CD4-positive, CD25-positive, alpha-beta regulatory T cell (primary cell): ENCODE measurements around the gene DFFA. TPM values are rescaled to one million over a fixed set of nuclear protein-coding genes. Genes with fewer than 3 reads are reported as not detected.
"Not testable (repeated sequence)": the region's sequence is repeated elsewhere in the genome, so short reads cannot be mapped to it uniquely, and the experiment has no call there.

Experiments used
- ATAC-seq, 2 donors: fragments of 150-1000 bp; cut with Tn5 transposase; one replicate each; pipeline ENCODE4 v1.10.0; 2021; ENCODE audit warnings: low read depth in 2 of 2, moderate number of reproducible peaks in 2 of 2, moderate library complexity in 1 of 2
- DNase-seq, 3 donors: peaks; one replicate each; pipeline versions ENCODE4 v3.0.0 to v3.0.0-alpha.2; 2012 to 2022; ENCODE audit warnings: mixed read lengths in 1 of 3
- H3K27ac ChIP-seq: one replicate; pipeline ENCODE4 v1.7.0; 2013; ENCODE audit warnings: mild to moderate bottlenecking, low read length; ENCODE audit not compliant: insufficient read depth, poor library complexity, severe bottlenecking
- H3K27me3 ChIP-seq: one replicate; pipeline ENCODE4 v1.7.0; 2013; ENCODE audit warnings: low read length; ENCODE audit not compliant: control insufficient read depth, insufficient read depth
- H3K36me3 ChIP-seq: one replicate; pipeline ENCODE4 v1.7.0; 2013; ENCODE audit warnings: mild to moderate bottlenecking, low read length, moderate library complexity; ENCODE audit not compliant: control insufficient read depth, insufficient read depth
- H3K4me1 ChIP-seq: 2 replicates; pipeline ENCODE4 v1.7.0; 2013; ENCODE audit warnings: mild to moderate bottlenecking, low read length; ENCODE audit not compliant: insufficient read depth, control insufficient read depth, poor library complexity, severe bottlenecking
- H3K4me3 ChIP-seq: one replicate; pipeline ENCODE4 v1.7.0; 2013; ENCODE audit warnings: low read depth, mild to moderate bottlenecking, low read length, moderate library complexity
- H3K9me3 ChIP-seq, 2 experiments: 1 replicate in 1 of 2; 2 replicates in 1 of 2; pipeline ENCODE4 v1.7.0; 2013; ENCODE audit warnings: low read length in 2 of 2, mild to moderate bottlenecking in 1 of 2, moderate library complexity in 1 of 2; ENCODE audit not compliant: control insufficient read depth in 2 of 2
- H3K27ac Mint-ChIP-seq, 3 donors: one replicate each; pipeline ENCODE4 v1.8.0; 2020 to 2022; ENCODE audit warnings: mild to moderate bottlenecking in 3 of 3, mixed read lengths in 3 of 3, moderate library complexity in 2 of 3
- H3K27me3 Mint-ChIP-seq: one replicate; pipeline ENCODE4 v1.8.0; 2022; ENCODE audit warnings: mild to moderate bottlenecking, mixed read lengths
- H3K36me3 Mint-ChIP-seq: one replicate; pipeline ENCODE4 v1.8.0; 2020; ENCODE audit warnings: mixed read lengths
- H3K4me1 Mint-ChIP-seq, 4 donors: one replicate each; pipeline ENCODE4 v1.8.0; 2020 to 2022; ENCODE audit warnings: mixed read lengths in 4 of 4, mild to moderate bottlenecking in 1 of 4
- H3K4me3 Mint-ChIP-seq, 4 donors: one replicate each; pipeline ENCODE4 v1.8.0; 2020 to 2022; ENCODE audit warnings: mild to moderate bottlenecking in 4 of 4, mixed read lengths in 4 of 4, moderate library complexity in 3 of 4
- H3K9me3 Mint-ChIP-seq, 7 donors: one replicate each; pipeline ENCODE4 v1.8.0; 2020 to 2022; ENCODE audit warnings: mixed read lengths in 7 of 7, mild to moderate bottlenecking in 3 of 7, moderate library complexity in 2 of 7
- polyA plus RNA-seq, 4 donors: library from polyadenylated mRNA; unstranded; fragments of 300-500 nt; fragmentation: Illumina TruSeq; gene quantifications; one replicate each; pipeline ENCODE4 v1.2.3, GENCODE V29; 2021
- total RNA-seq: library from RNA; stranded (reverse); gene quantifications from one replicate; pipeline ENCODE4 v1.2.3, GENCODE V29; 2022

Gene DFFA
- total and polyA plus RNA-seq, 5 donors from 2014 or later = 16.3 to 21.4 (median 19.2) TPM

DNA sequence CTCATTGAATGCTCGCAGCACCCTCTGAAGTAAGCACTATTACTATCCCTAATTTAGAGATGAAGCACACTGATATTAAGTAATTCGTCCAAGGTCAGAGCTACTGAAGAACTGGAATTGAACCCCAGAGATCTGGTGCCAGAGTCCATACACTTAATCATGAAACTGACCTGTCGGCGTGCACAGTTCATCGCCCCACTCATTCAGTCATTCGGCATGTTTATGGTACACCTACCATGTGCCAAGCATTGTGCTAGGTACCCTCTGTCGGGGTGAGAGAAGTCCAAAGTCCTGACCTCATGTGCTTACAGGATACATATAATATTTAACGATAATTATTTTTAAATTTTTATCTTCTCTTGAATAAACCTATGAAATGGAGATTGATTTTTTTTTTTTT lies 47.7 kb downstream of the DFFA start:
- ATAC-seq (no peak), DNase-seq (no peak)
- H3K9me3 ChIP-seq = no peaks in the 10 kb centered on the region
- H3K27ac ChIP-seq = no peak overlapping the region
- peaks cover 6% of the 10 kb centered on the region for H3K36me3 ChIP-seq
- Mint-ChIP-seq H3K27ac (no peak overlapping the region), H3K27me3 (no peaks in the 10 kb centered on the region), H3K4me1 (peaks cover 2 to 8% (median 4%) of the 10 kb centered on the region in 4 donors), H3K4me3 (no peak overlapping the region), H3K9me3 (no peaks in the 10 kb centered on the region), H3K36me3 (peaks cover 8% of the 10 kb centered on the region)
- H3K27me3 ChIP-seq = no peaks in the 10 kb centered on the region
- peaks cover 4% of the 10 kb centered on the region for H3K4me1 ChIP-seq
- H3K4me3 ChIP-seq = no peak overlapping the region

DNA sequence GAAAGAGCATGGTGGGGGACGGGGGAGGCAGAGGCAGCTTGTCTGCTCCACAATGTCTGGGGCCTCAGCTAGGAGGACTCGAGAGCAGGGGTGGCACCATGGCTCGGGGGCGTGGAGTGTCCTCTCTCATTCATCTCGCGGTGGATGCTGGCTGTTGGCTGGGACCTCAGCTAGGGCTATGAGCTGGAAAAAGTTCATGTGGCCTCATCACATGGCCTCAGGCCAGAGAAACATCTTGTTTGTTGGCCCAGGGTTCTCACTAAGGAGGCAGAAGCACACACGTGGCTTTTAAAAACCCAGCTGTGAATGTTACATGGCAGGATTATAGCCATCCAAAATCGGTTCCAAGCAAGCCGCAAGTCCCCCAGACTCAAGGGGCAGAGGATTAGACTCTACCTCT lies 48.3 kb downstream of the DFFA start:
- H3K4me3 ChIP-seq = no peak overlapping the region
- H3K36me3 ChIP-seq = peaks cover 12% of the 10 kb centered on the region
- peaks cover 14% of the 10 kb centered on the region for H3K36me3 Mint-ChIP-seq
- peak overlapping the region in 1 of 3 donors; percentile 38 for H3K27ac Mint-ChIP-seq
- no peaks in the 10 kb centered on the region for H3K9me3 ChIP-seq
- H3K27me3 ChIP-seq = no peaks in the 10 kb centered on the region
- H3K4me1 Mint-ChIP-seq = peaks cover 2 to 6% (median 4%) of the 10 kb centered on the region in 4 donors
- H3K9me3 Mint-ChIP-seq = no peaks in the 10 kb centered on the region
- DNase-seq (no peak), ATAC-seq (no peak)
- no peak overlapping the region for H3K27ac ChIP-seq
- no peaks in the 10 kb centered on the region for H3K27me3 Mint-ChIP-seq
- no peaks in the 10 kb centered on the region for H3K4me1 ChIP-seq
- H3K4me3 Mint-ChIP-seq = no peak overlapping the region

DNA sequence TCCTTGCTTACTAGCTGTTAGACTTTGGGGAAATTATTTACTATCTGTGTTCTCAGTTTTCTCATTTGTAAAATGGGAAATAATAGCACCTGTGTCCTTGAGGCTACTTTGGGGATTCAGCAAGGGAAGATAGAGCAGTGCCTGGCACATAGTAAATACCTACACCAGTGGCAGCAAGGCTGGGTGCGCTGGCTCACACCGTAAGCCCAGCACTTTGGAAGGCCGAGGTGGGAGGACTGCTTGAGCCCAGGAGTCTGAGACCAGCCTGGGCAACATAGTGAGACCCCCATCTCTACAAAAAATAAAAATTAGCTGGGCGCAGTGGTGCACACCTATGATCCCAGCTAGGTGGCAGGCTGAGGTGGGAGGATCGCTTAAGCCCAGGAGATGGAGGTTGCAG lies 50.7 kb downstream of the DFFA start:
- H3K4me3 Mint-ChIP-seq = no peak overlapping the region
- no peak overlapping the region for H3K27ac ChIP-seq

DNA sequence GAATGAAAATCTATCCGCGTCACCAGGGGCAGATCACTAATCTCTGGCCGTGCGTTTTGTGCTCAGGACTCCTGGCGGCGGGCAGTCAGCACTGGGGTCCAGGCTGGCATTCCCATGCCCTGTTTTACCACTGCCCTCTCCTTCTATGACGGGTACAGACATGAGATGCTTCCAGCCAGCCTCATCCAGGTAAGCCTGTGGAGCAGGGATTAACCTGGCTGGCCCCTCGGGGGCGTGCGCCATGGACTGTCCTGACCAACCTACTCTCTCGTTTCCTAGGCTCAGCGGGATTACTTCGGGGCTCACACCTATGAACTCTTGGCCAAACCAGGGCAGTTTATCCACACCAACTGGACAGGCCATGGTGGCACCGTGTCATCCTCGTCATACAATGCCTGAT lies 53.0 kb downstream of the DFFA start:
- Histone ChIP-seq H3K27me3 (no peaks in the 10 kb centered on the region), H3K9me3 (no peaks in the 10 kb centered on the region), H3K27ac (no peak overlapping the region), H3K4me3 (no peak overlapping the region), H3K36me3 (peaks cover 35% of the 10 kb centered on the region), H3K4me1 (no peaks in the 10 kb centered on the region)
- no peaks in the 10 kb centered on the region for H3K9me3 Mint-ChIP-seq
- H3K36me3 Mint-ChIP-seq = peaks cover 44% of the 10 kb centered on the region
- no peak overlapping the region for H3K4me3 Mint-ChIP-seq
- DNase-seq (no peak), ATAC-seq (no peak)
- no peaks in the 10 kb centered on the region for H3K27me3 Mint-ChIP-seq
- H3K27ac Mint-ChIP-seq = peak overlapping the region in 1 of 3 donors; percentile 42
- peaks cover 0 to 7% (median 0%) of the 10 kb centered on the region in 4 donors for H3K4me1 Mint-ChIP-seq

More for the DNA sequence above, 50.7 kb downstream of the DFFA start:
- no peak overlapping the region for H3K4me3 ChIP-seq
- DNase-seq = no peak
- H3K4me1 ChIP-seq = no peaks in the 10 kb centered on the region
- Mint-ChIP-seq H3K9me3 (no peaks in the 10 kb centered on the region), H3K27ac (no peak overlapping the region), H3K4me1 (peaks cover 0 to 2% (median 0%) of the 10 kb centered on the region in 4 donors), H3K36me3 (peaks cover 29% of the 10 kb centered on the region), H3K27me3 (no peaks in the 10 kb centered on the region)
- H3K36me3 ChIP-seq = peaks cover 32% of the 10 kb centered on the region
- ATAC-seq = no peak
- no peaks in the 10 kb centered on the region for H3K9me3 ChIP-seq
- no peaks in the 10 kb centered on the region for H3K27me3 ChIP-seq

DNA sequence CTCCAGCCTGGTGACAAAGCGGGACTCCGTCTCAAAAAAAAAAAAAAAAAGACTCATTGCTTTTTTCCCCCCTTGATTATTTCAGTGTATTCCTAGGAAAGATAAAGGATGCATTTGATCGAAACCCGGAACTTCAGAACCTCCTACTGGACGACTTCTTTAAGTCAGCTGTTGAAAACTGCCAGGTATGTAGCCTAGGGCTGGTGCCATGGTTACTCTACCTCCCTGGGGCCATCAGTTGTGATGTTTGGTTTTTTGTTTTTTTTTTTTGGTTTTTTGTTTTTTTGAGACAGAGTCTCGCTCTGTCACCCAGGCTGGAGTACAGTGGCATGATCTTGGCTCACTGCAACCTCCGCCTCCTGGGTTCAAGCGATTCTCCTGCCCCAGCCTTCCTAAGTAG lies 53.6 kb downstream of the DFFA start:
- not testable (repeated sequence) for H3K4me3 Mint-ChIP-seq, H3K4me3 ChIP-seq, H3K4me1 ChIP-seq, H3K9me3 Mint-ChIP-seq, H3K27me3 Mint-ChIP-seq, H3K4me1 Mint-ChIP-seq, DNase-seq, H3K27ac ChIP-seq, H3K27me3 ChIP-seq, H3K9me3 ChIP-seq, ATAC-seq, H3K27ac Mint-ChIP-seq
- peaks cover 49% of the 10 kb centered on the region for H3K36me3 Mint-ChIP-seq
- peaks cover 38% of the 10 kb centered on the region for H3K36me3 ChIP-seq

DNA sequence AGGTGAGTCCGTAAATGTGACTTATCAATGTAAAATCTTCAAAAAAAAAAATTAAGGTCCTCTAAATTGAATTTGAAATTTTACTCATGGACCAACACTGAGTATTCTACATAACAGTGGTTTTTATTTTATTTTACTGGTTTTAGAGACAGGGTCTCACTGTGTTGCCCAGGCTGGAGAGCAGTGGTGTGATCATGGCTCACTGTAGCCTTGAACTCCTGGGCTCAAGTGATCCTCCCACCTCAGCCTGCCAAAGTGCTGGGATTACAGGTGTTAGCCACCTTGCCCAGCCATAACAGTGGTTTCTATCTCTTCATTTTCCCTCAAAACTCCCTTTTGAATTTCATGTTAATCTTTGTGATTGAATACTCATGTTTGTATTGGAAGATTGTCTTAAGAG lies 56.4 kb downstream of the DFFA start:
- H3K36me3 ChIP-seq = peaks cover 63% of the 10 kb centered on the region
- not testable (repeated sequence) for H3K27ac Mint-ChIP-seq, DNase-seq, H3K4me1 ChIP-seq, H3K4me3 Mint-ChIP-seq, H3K9me3 ChIP-seq, H3K4me3 ChIP-seq, H3K9me3 Mint-ChIP-seq, H3K27ac ChIP-seq, H3K4me1 Mint-ChIP-seq, H3K27me3 ChIP-seq, H3K27me3 Mint-ChIP-seq, ATAC-seq
- peaks cover 74% of the 10 kb centered on the region for H3K36me3 Mint-ChIP-seq

DNA sequence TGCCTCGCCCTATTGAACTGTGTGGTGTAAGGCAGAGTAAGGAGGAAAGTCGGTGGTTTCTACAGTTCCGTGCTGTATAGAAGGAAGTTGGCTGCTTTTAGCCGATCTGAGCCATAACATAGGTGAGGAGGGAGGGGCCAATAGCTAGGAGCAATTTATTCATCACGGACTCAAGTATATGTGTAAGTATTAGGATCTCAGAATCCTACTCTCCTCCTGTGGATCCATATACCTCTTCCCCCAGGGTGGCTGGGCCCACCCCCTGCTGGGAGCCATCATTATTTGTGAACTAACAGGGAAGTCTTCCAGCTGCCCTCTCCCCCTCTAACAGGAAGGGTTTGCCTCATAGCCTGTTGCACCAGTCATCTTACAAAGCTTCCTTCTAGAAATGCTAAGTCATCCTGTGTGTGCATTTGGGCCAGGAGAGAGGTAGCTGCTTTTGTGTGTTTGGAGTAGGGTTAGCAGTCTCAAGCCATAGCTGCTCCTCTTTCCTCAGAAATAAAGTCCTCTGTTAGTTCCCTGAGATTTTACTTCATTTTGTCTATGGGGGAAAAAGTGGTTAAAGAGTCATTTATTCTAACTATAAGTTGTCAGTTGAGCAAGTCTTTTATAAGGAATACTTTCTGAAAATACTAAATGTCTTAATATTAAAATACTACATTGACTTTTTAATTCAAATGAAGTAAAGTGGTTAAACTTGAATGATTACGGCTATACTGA lies 57.0 kb downstream of the DFFA start:
- H3K36me3 Mint-ChIP-seq = peaks cover 74% of the 10 kb centered on the region

DNA sequence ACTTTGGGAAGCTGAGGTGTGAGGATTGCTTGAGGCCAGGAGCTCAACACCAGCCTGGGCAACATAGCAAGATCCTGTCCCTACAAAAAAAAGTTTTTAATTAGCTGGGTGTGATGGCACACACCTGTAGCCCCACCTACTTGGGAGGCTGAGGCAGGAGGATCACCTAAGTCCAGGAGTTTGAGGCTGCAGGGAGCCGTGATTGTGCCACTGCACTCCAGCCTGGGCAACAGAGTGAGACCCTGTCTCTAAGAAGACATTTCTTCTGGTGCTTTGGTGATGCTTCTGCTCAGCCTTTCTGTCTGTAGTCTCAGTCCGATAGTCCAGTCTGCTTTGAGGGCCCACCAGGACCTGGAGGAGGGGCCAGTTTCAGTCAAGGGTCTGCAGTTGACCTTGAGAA lies 65.1 kb downstream of the DFFA start:
- DNase-seq (no peak), ATAC-seq (no peak)
- Mint-ChIP-seq H3K27ac (no peak overlapping the region), H3K36me3 (peaks cover 45% of the 10 kb centered on the region), H3K9me3 (no peaks in the 10 kb centered on the region), H3K4me3 (no peak overlapping the region), H3K4me1 (peaks cover 0 to 7% (median under 1%) of the 10 kb centered on the region in 4 donors), H3K27me3 (no peaks in the 10 kb centered on the region)
- peaks cover 70% of the 10 kb centered on the region for H3K36me3 ChIP-seq
- no peak overlapping the region for H3K4me3 ChIP-seq
- no peak overlapping the region for H3K27ac ChIP-seq
- no peaks in the 10 kb centered on the region for H3K27me3 ChIP-seq
- H3K9me3 ChIP-seq = no peaks in the 10 kb centered on the region
- H3K4me1 ChIP-seq = no peaks in the 10 kb centered on the region

More for the DNA sequence above, 57.0 kb downstream of the DFFA start:
- H3K4me3 Mint-ChIP-seq = peak overlapping the region in 1 of 4 donors; percentile 29
- Histone ChIP-seq H3K27me3 (no peaks in the 10 kb centered on the region), H3K4me1 (no peaks in the 10 kb centered on the region), H3K9me3 (no peaks in the 10 kb centered on the region), H3K4me3 (no peak overlapping the region), H3K27ac (no peak overlapping the region), H3K36me3 (peaks cover 63% of the 10 kb centered on the region)
- H3K27ac Mint-ChIP-seq = peak overlapping the region; percentile 1 to 69 (median 23)
- peaks cover 0 to 6% (median 0%) of the 10 kb centered on the region in 4 donors for H3K4me1 Mint-ChIP-seq
- H3K9me3 Mint-ChIP-seq = no peaks in the 10 kb centered on the region
- ATAC-seq (peak; percentile 37 to 42), DNase-seq (peak in 1 of 3 donors; percentile 69)
- H3K27me3 Mint-ChIP-seq = no peaks in the 10 kb centered on the region
